22Rv1 (cell line): ENCODE data around the gene AFM.

Experiments
- H3K27ac ChIP-seq: fragments of 450-650 bp; 2 replicates; pipeline ENCODE4 v1.5.1; 2017
- ZFX ChIP-seq: fragments of 450-650 bp; IDR thresholded peaks from 2 replicates; pipeline ENCODE4 v1.6.1; 2017; ENCODE audit warnings: antibody characterized with exemption, borderline replicate concordance
- TF ChIP-seq, protein P1 (sequence below): fragments of 450-650 bp; IDR thresholded peaks from 2 replicates; pipeline ENCODE4 v1.5.1; 2017; ENCODE audit warnings: mild to moderate bottlenecking

AFM gene, protein sequence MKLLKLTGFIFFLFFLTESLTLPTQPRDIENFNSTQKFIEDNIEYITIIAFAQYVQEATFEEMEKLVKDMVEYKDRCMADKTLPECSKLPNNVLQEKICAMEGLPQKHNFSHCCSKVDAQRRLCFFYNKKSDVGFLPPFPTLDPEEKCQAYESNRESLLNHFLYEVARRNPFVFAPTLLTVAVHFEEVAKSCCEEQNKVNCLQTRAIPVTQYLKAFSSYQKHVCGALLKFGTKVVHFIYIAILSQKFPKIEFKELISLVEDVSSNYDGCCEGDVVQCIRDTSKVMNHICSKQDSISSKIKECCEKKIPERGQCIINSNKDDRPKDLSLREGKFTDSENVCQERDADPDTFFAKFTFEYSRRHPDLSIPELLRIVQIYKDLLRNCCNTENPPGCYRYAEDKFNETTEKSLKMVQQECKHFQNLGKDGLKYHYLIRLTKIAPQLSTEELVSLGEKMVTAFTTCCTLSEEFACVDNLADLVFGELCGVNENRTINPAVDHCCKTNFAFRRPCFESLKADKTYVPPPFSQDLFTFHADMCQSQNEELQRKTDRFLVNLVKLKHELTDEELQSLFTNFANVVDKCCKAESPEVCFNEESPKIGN

DNA sequence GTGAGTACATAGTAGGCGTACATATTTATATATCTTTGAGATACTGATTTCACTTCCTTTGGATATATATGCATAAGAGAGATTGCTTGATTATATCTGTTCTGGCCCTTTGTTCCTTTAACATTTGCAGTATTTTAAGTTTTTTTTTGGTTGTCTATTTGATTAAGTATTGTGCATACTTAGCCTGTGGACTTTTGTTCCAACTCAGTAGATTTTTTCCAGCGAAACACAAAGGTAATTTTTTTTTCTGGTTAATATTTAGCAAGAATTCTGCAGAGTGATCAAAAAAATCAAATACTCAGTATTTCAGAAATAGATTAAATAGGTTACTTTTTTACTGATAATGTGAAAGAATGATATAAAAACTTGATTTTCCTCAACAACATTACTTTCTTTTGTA is at the start of gene AFM:
Gene AFM, plus strand, starts transcription at position 388 of the 400 bp plus-strand sequence. CDS start 31 bp downstream, outside the sequence.
- H3K27ac ChIP-seq, result no peak within 1 kb of the TSS
- no peak for TF ChIP-seq ZFX
- TF ChIP-seq, protein P1, sequence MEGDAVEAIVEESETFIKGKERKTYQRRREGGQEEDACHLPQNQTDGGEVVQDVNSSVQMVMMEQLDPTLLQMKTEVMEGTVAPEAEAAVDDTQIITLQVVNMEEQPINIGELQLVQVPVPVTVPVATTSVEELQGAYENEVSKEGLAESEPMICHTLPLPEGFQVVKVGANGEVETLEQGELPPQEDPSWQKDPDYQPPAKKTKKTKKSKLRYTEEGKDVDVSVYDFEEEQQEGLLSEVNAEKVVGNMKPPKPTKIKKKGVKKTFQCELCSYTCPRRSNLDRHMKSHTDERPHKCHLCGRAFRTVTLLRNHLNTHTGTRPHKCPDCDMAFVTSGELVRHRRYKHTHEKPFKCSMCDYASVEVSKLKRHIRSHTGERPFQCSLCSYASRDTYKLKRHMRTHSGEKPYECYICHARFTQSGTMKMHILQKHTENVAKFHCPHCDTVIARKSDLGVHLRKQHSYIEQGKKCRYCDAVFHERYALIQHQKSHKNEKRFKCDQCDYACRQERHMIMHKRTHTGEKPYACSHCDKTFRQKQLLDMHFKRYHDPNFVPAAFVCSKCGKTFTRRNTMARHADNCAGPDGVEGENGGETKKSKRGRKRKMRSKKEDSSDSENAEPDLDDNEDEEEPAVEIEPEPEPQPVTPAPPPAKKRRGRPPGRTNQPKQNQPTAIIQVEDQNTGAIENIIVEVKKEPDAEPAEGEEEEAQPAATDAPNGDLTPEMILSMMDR, result no peak

DNA sequence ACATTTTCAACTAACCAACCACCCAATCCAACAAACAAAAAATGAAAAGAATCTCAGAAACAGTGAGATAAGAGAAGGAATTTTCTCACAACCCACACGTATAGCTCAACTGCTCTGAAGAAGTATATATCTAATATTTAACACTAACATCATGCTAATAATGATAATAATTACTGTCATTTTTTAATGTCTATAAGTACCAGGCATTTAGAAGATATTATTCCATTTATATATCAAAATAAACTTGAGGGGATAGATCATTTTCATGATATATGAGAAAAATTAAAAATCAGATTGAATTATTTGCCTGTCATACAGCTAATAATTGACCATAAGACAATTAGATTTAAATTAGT is 49.8 kb upstream of the AFM start:
- no peak for TF ChIP-seq ZFX
- TF ChIP-seq, protein P1, result no peak
- peak overlapping the region; percentile 62 for H3K27ac ChIP-seq

DNA sequence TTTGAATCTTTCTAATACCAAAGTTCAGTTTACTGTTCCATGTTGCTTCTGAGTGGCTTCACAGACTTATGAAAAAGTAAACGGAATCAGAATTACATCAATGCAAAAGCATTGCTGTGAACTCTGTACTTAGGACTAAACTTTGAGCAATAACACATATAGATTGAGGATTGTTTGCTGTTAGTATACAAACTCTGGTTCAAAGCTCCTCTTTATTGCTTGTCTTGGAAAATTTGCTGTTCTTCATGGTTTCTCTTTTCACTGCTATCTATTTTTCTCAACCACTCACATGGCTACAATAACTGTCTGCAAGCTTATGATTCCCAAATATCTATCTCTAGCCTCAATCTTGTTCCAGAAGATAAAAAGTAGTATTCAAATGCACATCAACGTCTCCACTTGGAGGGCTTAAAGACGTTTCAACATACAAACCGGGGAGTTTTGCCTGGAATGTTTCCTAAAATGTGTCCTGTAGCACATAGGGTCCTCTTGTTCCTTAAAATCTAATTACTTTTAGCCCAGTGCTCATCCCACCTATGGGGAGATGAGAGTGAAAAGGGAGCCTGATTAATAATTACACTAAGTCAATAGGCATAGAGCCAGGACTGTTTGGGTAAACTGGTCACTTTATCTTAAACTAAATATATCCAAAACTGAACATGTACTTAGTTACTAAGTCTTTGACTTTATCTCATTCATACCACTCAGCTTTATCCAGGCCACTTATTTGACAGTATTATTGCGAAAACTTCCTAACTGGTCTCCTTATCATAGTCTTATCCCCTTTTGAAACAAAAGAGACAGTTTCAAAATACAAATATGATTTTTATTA is 49.2 kb upstream of the AFM start:
- peak overlapping the region; percentile 62 for H3K27ac ChIP-seq
- TF ChIP-seq ZFX, result no peak
- TF ChIP-seq, protein P1, result no peak

DNA sequence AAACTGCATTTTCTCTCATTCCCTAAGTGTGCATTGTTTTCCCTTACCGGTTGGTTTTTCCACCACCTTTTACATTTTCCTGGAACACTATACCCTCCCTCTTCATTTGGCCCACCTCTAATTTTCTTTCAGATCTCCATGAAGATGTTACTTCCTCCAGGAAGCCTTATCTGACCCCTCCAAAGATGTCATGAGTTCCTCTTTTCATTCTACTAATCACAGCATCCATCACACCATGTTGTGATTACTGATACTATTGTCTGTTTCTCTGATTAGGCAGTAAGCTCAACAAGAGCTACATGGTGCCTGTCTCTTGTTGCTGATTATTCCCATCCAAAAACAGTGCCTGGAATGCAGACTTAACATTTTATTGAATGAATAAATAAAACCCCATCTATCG is 48.4 kb upstream of the AFM start:
- TF ChIP-seq, protein P1, result no peak
- no peak for TF ChIP-seq ZFX
- H3K27ac ChIP-seq, result peak overlapping the region; percentile 62

DNA sequence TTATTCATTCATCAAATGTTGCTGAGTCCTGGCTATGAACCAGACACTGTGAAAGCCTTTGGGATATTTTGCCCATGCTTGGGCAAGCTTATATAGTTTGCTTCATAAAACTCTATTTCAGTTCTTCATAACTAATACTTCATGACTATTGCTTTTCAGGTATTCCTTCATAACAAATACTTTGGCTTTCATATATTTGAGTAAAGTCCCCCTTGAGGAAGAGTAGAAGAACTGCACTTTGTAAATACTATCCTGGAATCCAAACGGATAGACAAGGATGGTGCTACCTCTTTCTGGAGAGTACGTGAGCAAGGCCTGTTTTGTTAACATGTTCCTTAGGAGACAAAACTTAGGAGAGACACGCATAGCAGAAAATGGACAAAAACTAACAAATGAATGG is 47.2 kb upstream of the AFM start:
- no peak for TF ChIP-seq ZFX
- TF ChIP-seq, protein P1, result peak; percentile 57
- no peak overlapping the region for H3K27ac ChIP-seq

DNA sequence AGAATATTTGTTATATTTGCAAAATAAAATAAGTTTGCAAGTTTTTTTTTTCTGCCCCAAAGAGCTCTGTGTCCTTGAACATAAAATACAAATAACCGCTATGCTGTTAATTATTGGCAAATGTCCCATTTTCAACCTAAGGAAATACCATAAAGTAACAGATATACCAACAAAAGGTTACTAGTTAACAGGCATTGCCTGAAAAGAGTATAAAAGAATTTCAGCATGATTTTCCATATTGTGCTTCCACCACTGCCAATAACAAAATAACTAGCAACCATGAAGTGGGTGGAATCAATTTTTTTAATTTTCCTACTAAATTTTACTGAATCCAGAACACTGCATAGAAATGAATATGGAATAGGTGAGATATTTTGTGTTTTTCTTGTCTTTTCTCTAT is 45.6 kb upstream of the AFM start, which contains the start of gene AFP:
Gene AFP, plus strand, starts transcription at position 238 of the 400 bp plus-strand sequence. Its CDS starts 42 bp downstream, at position 280.
- TF ChIP-seq, protein P1, result no peak
- no peak for TF ChIP-seq ZFX
- no peak within 1 kb of the TSS for H3K27ac ChIP-seq
